HEK293 (cell line): ENCODE results near the gene GABPB1.

Source experiments
- ATF2 ChIP-seq: fragments of 450-650 bp; formaldehyde crosslinking; IDR thresholded peaks from 2 replicates; pipeline ENCODE4 v1.5.1; 2016; ENCODE audit warnings: missing biosample characterization, missing genetic modification characterization, low read depth
- OSR2 ChIP-seq: fragments of 450-650 bp; formaldehyde crosslinking; IDR thresholded peaks from 2 replicates; pipeline ENCODE4 v1.5.1; 2016; ENCODE audit warnings: missing biosample characterization, missing genetic modification characterization
- PATZ1 ChIP-seq: fragments of 450-650 bp; formaldehyde crosslinking; IDR thresholded peaks from 2 replicates; pipeline ENCODE4 v1.5.1; 2016; ENCODE audit warnings: missing biosample characterization, missing genetic modification characterization
- ZNF501 ChIP-seq: fragments of 450-650 bp; formaldehyde crosslinking; IDR thresholded peaks from 2 replicates; pipeline ENCODE4 v1.5.1; 2016; ENCODE audit warnings: missing biosample characterization, missing genetic modification characterization

GRCh38 chr15:50381438-50381837 lies 26.4 kb upstream of the GABPB1 start:
- no peak for TF ChIP-seq OSR2 (tag by site-specific recombination)
- no peak for TF ChIP-seq PATZ1 (tag by site-specific recombination)
- TF ChIP-seq ATF2: no peak
- no peak for TF ChIP-seq ZNF501 (tag by site-specific recombination)
